ENCODE data around the gene HTRA3.

Gene HTRA3

GRCh38 chr4:8224975-8225625 lies 44.5 kb upstream of the HTRA3 start:
- TF ChIP-seq CTCF (IDR thresholded peaks at IDR 0.05; ENCODE audit: low read depth, low read length): no peak
- no peak for DNase-seq (ENCODE audit: extremely low read depth, low read depth)

- DNase-seq (ENCODE audit: extremely low read depth, low read depth): no peak
- TF ChIP-seq CTCF (IDR thresholded peaks at IDR 0.05; ENCODE audit: low read depth, low read length): no peak
These were observed 43.7 kb upstream of the HTRA3 start for GRCh38 chr4:8225706-8226443.

DNA sequence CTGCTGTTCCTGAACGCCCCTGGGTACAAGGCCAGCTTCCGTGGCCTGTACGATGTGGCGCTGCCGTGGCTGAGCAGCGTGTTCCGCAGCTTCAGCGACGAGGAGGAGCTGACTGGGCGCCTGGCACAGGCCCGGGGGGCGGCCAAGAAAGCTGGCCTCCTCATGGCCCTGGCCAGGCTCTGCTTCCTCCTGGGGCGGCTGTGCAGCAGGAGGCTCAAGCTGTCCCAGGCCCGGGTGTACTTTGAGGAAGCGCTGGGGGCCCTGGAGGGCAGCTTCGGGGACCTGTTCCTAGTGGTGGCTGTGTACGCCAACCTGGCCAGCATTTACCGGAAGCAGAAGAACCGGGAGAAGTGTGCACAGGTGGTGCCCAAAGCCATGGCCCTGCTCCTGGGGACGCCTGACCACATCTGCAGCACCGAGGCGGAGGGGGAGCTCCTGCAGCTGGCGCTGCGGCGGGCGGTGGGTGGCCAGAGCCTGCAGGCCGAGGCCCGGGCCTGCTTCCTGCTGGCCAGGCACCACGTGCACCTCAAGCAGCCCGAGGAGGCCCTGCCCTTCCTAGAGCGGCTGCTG lies 42.3 kb upstream of the HTRA3 start:
- TF ChIP-seq CTCF (IDR thresholded peaks at IDR 0.05; ENCODE audit: low read depth, low read length): no peak
- DNase-seq (ENCODE audit: extremely low read depth, low read depth): no peak

GRCh38 chr4:8227771-8228318 lies 41.7 kb upstream of the HTRA3 start:
- TF ChIP-seq CTCF (IDR thresholded peaks at IDR 0.05; ENCODE audit: low read depth, low read length): no peak
- no peak for DNase-seq (ENCODE audit: extremely low read depth, low read depth)

DNA sequence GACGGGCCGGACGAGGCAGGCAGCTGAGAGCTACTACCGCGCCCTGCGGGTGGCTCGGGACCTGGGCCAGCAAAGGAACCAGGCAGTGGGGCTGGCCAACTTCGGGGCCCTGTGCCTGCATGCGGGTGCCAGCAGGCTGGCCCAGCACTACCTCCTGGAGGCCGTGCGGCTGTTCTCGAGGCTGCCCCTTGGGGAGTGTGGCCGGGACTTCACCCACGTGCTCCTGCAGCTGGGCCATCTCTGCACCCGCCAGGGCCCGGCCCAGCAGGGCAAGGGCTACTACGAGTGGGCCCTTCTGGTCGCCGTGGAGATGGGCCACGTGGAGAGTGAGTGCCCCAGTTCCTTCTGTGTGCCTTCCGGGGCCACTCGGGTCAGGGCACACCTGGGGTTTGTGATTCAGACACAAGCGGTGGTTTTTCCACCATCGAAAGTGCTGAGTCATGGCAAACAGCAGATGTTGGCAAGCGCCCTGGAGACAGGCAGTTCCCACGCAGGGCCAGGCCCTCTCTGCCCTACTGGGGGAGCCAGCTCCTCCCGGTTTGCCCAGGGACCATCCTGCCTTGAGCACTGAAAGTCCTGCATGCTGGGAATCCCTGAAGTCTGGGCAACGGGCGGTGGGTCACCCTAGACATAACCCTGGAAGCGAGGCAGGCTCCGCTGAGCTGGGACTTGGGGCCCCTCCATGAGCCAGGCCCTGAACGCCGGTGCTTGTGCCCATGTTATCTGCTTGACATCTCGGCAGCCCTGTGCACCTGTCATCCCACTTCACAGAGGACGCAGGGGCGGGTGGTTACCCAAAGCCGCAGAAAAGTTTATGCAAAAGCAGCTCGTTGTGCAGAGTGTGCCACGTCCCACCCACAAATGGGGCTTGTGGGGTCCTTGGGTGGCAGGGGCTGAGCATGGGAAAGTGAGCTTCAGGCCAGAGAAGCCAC lies 41.0 kb upstream of the HTRA3 start:
- no peak; the same call in 1 of the 2 replicates for TF ChIP-seq CTCF (IDR thresholded peaks at IDR 0.05; ENCODE audit: low read depth, low read length)
- peak; percentile 63 for DNase-seq (ENCODE audit: extremely low read depth, low read depth)

GRCh38 chr4:8229331-8229975 lies 40.1 kb upstream of the HTRA3 start:
- TF ChIP-seq CTCF (IDR thresholded peaks at IDR 0.05; ENCODE audit: low read depth, low read length): no peak

More at GRCh38 chr4:8229331-8229975, 40.1 kb upstream of the HTRA3 start:
- DNase-seq (ENCODE audit: extremely low read depth, low read depth): no peak
